Cardiac muscle cell (in vitro differentiated cells and primary cell): ENCODE measurements around the gene NDST1. TPM values are rescaled to one million over a fixed set of nuclear protein-coding genes. Genes with fewer than 3 reads are reported as not detected.

Source experiments
- DNase-seq, 2 donors: peaks; one replicate each; pipeline versions ENCODE4 v3.0.0 to v3.0.0-alpha.2; 2010 to 2017; ENCODE audit warnings: low read depth in 1 of 2, low spot score in 1 of 2
- H3K27ac ChIP-seq: fragments of 200-600 bp; sonication (generic); 2 replicates; pipeline ENCODE4 v1.5.1; 2016
- H3K27me3 ChIP-seq: fragments of 200-600 bp; sonication (generic); 2 replicates; pipeline ENCODE4 v1.6.0; 2016; ENCODE audit warnings: control low read depth
- H3K36me3 ChIP-seq: fragments of 200-600 bp; sonication (generic); 2 replicates; pipeline ENCODE4 v1.5.1; 2016; ENCODE audit warnings: control low read depth
- H3K4me1 ChIP-seq: fragments of 200-600 bp; sonication (generic); 2 replicates; pipeline ENCODE4 v1.8.1; 2017; ENCODE audit warnings: low read depth, mild to moderate bottlenecking, mixed run types
- H3K4me3 ChIP-seq: fragments of 200-600 bp; sonication (generic); 2 replicates; pipeline ENCODE4 v1.5.1; 2016; ENCODE audit warnings: mild to moderate bottlenecking
- H3K9me3 ChIP-seq: fragments of 200-600 bp; sonication (generic); 2 replicates; pipeline ENCODE4 v1.5.1; 2017; ENCODE audit warnings: low read depth, mild to moderate bottlenecking, control low read depth
- CTCF ChIP-seq: IDR thresholded peaks from 2 replicates; pipeline ENCODE4 v1.5.1; 2012; ENCODE audit warnings: low read depth, mild to moderate bottlenecking, low read length
- polyA plus RNA-seq: library from polyadenylated mRNA; unstranded; fragments of >200 nt; fragmentation: Nextera tagmentation; extraction: Ambion mirVana; gene quantifications from 2 replicates; pipeline ENCODE4 v1.2.1, GENCODE V29; 2016
- total RNA-seq: library from RNA; depleted of rRNA; stranded (reverse); fragments of >200 nt; gene quantifications from 2 replicates; pipeline ENCODE4 v1.2.3, GENCODE V29; 2016

NDST1 gene
- total and polyA plus RNA-seq, 2 experiments from 2014 or later: 26.6 to 97.6 TPM

DNA sequence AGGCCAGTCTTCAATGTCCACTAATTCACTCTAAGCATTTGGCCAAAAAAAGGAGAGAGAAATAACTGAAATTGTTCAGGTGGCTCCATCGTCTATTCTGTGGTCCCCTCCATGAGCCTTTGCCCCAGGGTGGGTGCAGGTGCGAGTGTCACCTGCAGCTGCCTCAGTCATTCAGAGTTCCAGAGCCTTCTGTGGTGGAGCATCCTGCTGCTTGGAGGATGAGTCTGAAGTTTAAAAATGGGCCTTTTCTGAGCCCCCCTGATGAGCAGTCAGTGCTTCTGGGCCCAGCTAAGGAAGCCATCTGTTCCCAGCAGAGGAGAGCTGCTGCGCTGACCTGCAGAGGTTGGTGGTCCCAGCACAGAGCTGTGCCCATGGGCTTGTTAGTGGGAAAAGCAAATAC, 48.2 kb downstream of the NDST1 start:
- H3K36me3 ChIP-seq: peaks cover 34% of the 10 kb centered on the region
- no peak for TF ChIP-seq CTCF
- no peaks in the 10 kb centered on the region for H3K27me3 ChIP-seq
- no peaks in the 10 kb centered on the region for H3K4me1 ChIP-seq
- no peak overlapping the region for H3K4me3 ChIP-seq
- no peaks in the 10 kb centered on the region for H3K9me3 ChIP-seq
- peak overlapping the region; percentile 60 for H3K27ac ChIP-seq
- no peak for DNase-seq

DNA sequence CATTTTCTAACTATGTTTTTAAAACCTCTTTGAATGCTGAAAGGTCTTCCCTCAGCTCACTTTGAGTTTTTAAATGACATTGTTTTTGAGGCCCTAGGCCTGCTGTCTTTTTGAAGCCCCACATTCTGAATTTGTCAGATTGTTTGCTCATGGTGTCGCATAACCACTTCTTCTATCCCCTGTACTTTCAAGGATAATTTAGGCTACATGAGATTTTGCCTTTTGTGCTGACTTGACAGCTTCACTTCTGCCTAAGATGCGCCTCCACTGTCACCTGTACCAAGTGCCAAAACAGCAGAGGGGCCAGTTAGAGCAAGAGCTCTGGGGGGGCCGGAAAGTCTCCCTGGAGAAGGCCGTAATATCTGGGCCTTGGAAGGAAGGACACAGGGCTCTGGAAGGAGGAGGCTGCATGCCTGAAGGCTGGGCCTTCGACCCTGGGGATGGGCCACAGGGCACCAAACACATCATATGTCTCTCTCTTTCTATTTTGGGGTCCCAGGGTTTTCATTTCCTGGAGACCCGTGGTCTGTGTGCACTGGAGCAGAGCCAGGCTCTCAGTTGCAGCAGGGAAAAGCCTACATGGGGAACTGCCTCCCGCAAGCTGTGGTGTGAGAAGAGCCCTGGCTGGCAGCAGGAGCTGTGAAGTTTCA, 49.1 kb downstream of the NDST1 start:
- H3K9me3 ChIP-seq: no peaks in the 10 kb centered on the region
- H3K36me3 ChIP-seq: peaks cover 26% of the 10 kb centered on the region
- H3K27me3 ChIP-seq: no peaks in the 10 kb centered on the region
- DNase-seq: no peak
- H3K4me1 ChIP-seq: no peaks in the 10 kb centered on the region
- H3K4me3 ChIP-seq: no peak overlapping the region
- no peak for TF ChIP-seq CTCF
- H3K27ac ChIP-seq: peak overlapping the region; percentile 60

DNA sequence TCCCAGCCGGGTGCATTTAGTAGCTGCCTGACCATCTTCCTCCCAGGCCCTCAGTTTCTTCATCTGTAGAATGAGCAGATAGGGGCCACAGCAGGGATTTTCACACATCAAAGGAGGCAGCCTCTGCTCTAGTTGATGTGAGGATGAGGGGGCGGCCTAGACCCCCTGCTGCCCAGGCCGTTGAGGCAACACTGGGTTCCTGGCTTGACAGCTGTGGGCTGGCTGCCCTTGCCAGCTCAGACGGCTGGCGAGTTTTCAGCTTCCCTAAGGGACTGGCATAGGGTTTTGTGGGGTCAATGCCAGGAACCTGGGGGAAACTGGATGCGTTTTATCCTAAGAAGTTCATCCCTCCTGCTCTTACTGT, 49.6 kb downstream of the NDST1 start:
- H3K27me3 ChIP-seq: no peaks in the 10 kb centered on the region
- TF ChIP-seq CTCF: no peak
- no peak overlapping the region for H3K4me3 ChIP-seq
- no peaks in the 10 kb centered on the region for H3K4me1 ChIP-seq
- no peaks in the 10 kb centered on the region for H3K9me3 ChIP-seq
- no peak for DNase-seq
- peaks cover 22% of the 10 kb centered on the region for H3K36me3 ChIP-seq
- peak overlapping the region; percentile 60 for H3K27ac ChIP-seq

- no peak for TF ChIP-seq CTCF
- Histone ChIP-seq H3K36me3 (peaks cover 20% of the 10 kb centered on the region), H3K27me3 (no peaks in the 10 kb centered on the region), H3K4me3 (no peak overlapping the region), H3K27ac (peak overlapping the region; percentile 60), H3K9me3 (no peaks in the 10 kb centered on the region), H3K4me1 (no peaks in the 10 kb centered on the region)
- no peak for DNase-seq
These were observed 50.2 kb downstream of the NDST1 start for GRCh38 chr5:150558088-150558621.

DNA sequence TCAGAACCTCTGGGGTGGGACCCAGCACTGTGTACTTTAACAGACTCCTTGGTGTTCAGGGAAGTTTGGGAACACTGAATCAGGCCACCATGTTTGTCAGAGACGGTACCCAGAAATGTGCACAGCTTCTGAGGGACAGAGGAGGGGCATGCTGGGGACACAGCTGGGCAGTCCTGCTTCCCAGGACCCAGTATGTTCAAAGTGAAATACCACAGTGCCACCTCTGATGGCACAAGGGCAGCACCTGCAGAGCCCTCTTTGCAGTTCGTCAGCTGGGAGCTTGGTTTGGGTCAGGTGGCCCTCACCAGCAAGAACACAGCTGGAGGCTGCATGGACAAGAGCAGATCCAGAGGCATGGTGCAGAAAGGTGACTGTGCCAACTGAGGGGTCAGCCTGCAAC, 51.2 kb downstream of the NDST1 start:
- Histone ChIP-seq H3K27me3 (no peaks in the 10 kb centered on the region), H3K4me1 (no peaks in the 10 kb centered on the region), H3K36me3 (peaks cover 13% of the 10 kb centered on the region), H3K9me3 (no peaks in the 10 kb centered on the region), H3K27ac (no peak overlapping the region), H3K4me3 (no peak overlapping the region)
- no peak for TF ChIP-seq CTCF
- no peak for DNase-seq
